Kidney tubule cell (primary cell): ENCODE measurements around the gene KLK10.

Source experiments
- DNase-seq: peaks from one replicate; pipeline ENCODE4 v3.0.0-alpha.2; 2018; ENCODE audit warnings: low spot score

The KLK10 gene

GRCh38 chr19:51025809-51026553 is 6.5 kb upstream of the KLK10 start:
- DNase-seq, result no peak

- DNase-seq, result no peak
Measured at GRCh38 chr19:51025401-51025800, 5.9 kb upstream of the KLK10 start.

GRCh38 chr19:51024924-51025323 is 5.4 kb upstream of the KLK10 start:
- no peak for DNase-seq

GRCh38 chr19:51023946-51024345 is 4.4 kb upstream of the KLK10 start:
- no peak for DNase-seq

GRCh38 chr19:51022526-51022925 is 3.0 kb upstream of the KLK10 start:
- DNase-seq, result no peak

- peak; percentile 50 for DNase-seq
Measured at GRCh38 chr19:51020988-51021651, 1.6 kb upstream of the KLK10 start.

- DNase-seq, result no peak
Measured at GRCh38 chr19:51018745-51019543, 565 bp downstream of the KLK10 start.

GRCh38 chr19:51016798-51017683 is 2.5 kb downstream of the KLK10 start:
- peak; percentile 56 for DNase-seq

GRCh38 chr19:51015691-51016267 is 3.7 kb downstream of the KLK10 start:
- no peak for DNase-seq

GRCh38 chr19:51014242-51014641 is 5.3 kb downstream of the KLK10 start:
- no peak for DNase-seq

- DNase-seq, result peak; percentile 68
Measured at GRCh38 chr19:51012661-51013190, 6.8 kb downstream of the KLK10 start.

- no peak for DNase-seq
Measured at GRCh38 chr19:51010066-51010795, 9.3 kb downstream of the KLK10 start.

GRCh38 chr19:51009061-51009891 is 10.2 kb downstream of the KLK10 start:
- no peak for DNase-seq

GRCh38 chr19:51007488-51007887 is 12.0 kb downstream of the KLK10 start:
- no peak for DNase-seq

- DNase-seq, result no peak
Measured at GRCh38 chr19:51006406-51006805, 13.1 kb downstream of the KLK10 start.

GRCh38 chr19:51005248-51005647 is 14.3 kb downstream of the KLK10 start:
- DNase-seq, result no peak

GRCh38 chr19:51003316-51003715 is 16.2 kb downstream of the KLK10 start:
- no peak for DNase-seq

- DNase-seq, result peak; percentile 29
Measured at GRCh38 chr19:51002542-51003311, 16.8 kb downstream of the KLK10 start.

- DNase-seq, result no peak
Measured at GRCh38 chr19:51002089-51002532, 17.4 kb downstream of the KLK10 start.
